LHCN-M2 (cell line): ENCODE results near the gene KRTAP4-9. TPM values are rescaled to one million over a fixed set of nuclear protein-coding genes. Genes with fewer than 3 reads are reported as not detected.
A peak's percentile ranks its signal among the peaks of the same experiment; 100 is the strongest.
"Not testable (repeated sequence)": the region's sequence is repeated elsewhere in the genome, so short reads cannot be mapped to it uniquely, and the experiment has no call there.

ENCODE experiments used
- DNase-seq: peaks from one replicate; pipeline ENCODE4 v3.0.0-alpha.2; 2012; ENCODE audit warnings: low read depth
- total RNA-seq: library from RNA; depleted of rRNA; stranded (reverse); fragments of >200 nt; gene quantifications from 2 replicates; pipeline ENCODE4 v1.2.3, GENCODE V29; 2014

KRTAP4-9 gene
- total RNA-seq, 1 experiment from 2014 or later, result not detected

GRCh38 chr17:41096055-41096454 lies 9.1 kb upstream of the KRTAP4-9 start:
- DNase-seq, result no peak

- DNase-seq, result no peak
Measured at GRCh38 chr17:41098042-41098441, 7.1 kb upstream of the KRTAP4-9 start, which contains the start of gene KRTAP4-8. Gene KRTAP4-8, minus strand, starts transcription at chr17:41098142. Its CDS starts 58 bp downstream, at chr17:41098084.

- peak; percentile 22 for DNase-seq
Measured at GRCh38 chr17:41098481-41098880, 6.7 kb upstream of the KRTAP4-9 start.

GRCh38 chr17:41099682-41100480 lies 5.3 kb upstream of the KRTAP4-9 start:
- peak; percentile 54 for DNase-seq

GRCh38 chr17:41101586-41102259 lies 3.5 kb upstream of the KRTAP4-9 start, which contains the start of gene KRTAP4-16:
Gene KRTAP4-16, minus strand, starts transcription at chr17:41102209. Its CDS starts 0 bp downstream, at chr17:41102209.
- DNase-seq, result peak; percentile 41

- no peak for DNase-seq
Measured at GRCh38 chr17:41103896-41104295, 1.3 kb upstream of the KRTAP4-9 start.

- peak; percentile 38 for DNase-seq
Measured at GRCh38 chr17:41104386-41105038, 677 bp upstream of the KRTAP4-9 start.

- no peak for DNase-seq
Measured at GRCh38 chr17:41107941-41108450, 2.8 kb downstream of the KRTAP4-9 start.

GRCh38 chr17:41108728-41109386 lies 3.7 kb downstream of the KRTAP4-9 start:
- not testable (repeated sequence) for DNase-seq

GRCh38 chr17:41111151-41111885 lies 6.1 kb downstream of the KRTAP4-9 start:
- peak; percentile 11 for DNase-seq

GRCh38 chr17:41116297-41116696 lies 11.1 kb downstream of the KRTAP4-9 start:
- no peak for DNase-seq

GRCh38 chr17:41117846-41118386 lies 12.7 kb downstream of the KRTAP4-9 start, which contains the start of gene KRTAP4-11:
Gene KRTAP4-11, minus strand, starts transcription at chr17:41118373. Its CDS starts 58 bp downstream, at chr17:41118315.
- peak; percentile 6 for DNase-seq

GRCh38 chr17:41118721-41119120 lies 13.5 kb downstream of the KRTAP4-9 start:
- no peak for DNase-seq

- DNase-seq, result not testable (repeated sequence)
Measured at GRCh38 chr17:41119696-41120690, 14.8 kb downstream of the KRTAP4-9 start.

- no peak for DNase-seq
Measured at GRCh38 chr17:41121742-41122141, 16.6 kb downstream of the KRTAP4-9 start.

- DNase-seq, result not testable (repeated sequence)
Measured at GRCh38 chr17:41123292-41123990, 18.3 kb downstream of the KRTAP4-9 start.

GRCh38 chr17:41123991-41124371 lies 18.8 kb downstream of the KRTAP4-9 start, which contains the start of gene KRTAP4-12:
Gene KRTAP4-12, minus strand, starts transcription at chr17:41124182. Its CDS starts 60 bp downstream, at chr17:41124122.
- DNase-seq, result peak; percentile 3

- no peak for DNase-seq
Measured at GRCh38 chr17:41125064-41125463, 19.9 kb downstream of the KRTAP4-9 start.
